Uterus (tissue), 2 donors: ENCODE results near the gene MLLT6.

Experiments
- CTCF ChIP-seq, 4 experiments: fragments of 200-600 bp in 2 of 4; fragments of 450-650 bp in 2 of 4; sonication (generic) in 2 of 4; IDR thresholded peaks; one replicate each; pipeline ENCODE4 v1.5.1; 2016 to 2019; ENCODE audit warnings: antibody characterized with exemption in 4 of 4, mild to moderate bottlenecking in 2 of 4, moderate library complexity in 1 of 4
- POLR2A ChIP-seq, 2 donors: fragments of 450-650 bp; IDR thresholded peaks; one replicate each; pipeline ENCODE4 v1.6.1; 2016; ENCODE audit warnings: antibody characterized with exemption in 2 of 2, mild to moderate bottlenecking in 1 of 2, moderate library complexity in 1 of 2

- TF ChIP-seq POLR2A (IDR thresholded peaks at IDR 0.05) (peak; percentile 20 to 75), CTCF (IDR thresholded peaks at IDR 0.05) (peak in 2 of 4 experiments; percentile 3 to 11)
Measured at GRCh38 chr17:38749223-38750043, 44.4 kb downstream of the MLLT6 start.
